Progenitor cell of endocrine pancreas (in vitro differentiated cells): ENCODE results near the gene ZNF764. TPM values are rescaled to one million over a fixed set of nuclear protein-coding genes. Genes with fewer than 3 reads are reported as not detected.

ENCODE experiments used
- DNase-seq: peaks from one replicate; pipeline ENCODE4 v3.0.0; 2021; ENCODE audit warnings: low spot score; ENCODE audit not compliant: unreplicated experiment
- H3K27ac Mint-ChIP-seq: 2 replicates; pipeline ENCODE4 v1.8.0; 2021; ENCODE audit warnings: mild to moderate bottlenecking, moderate library complexity, mixed read lengths
- H3K27me3 Mint-ChIP-seq: 2 replicates; pipeline ENCODE4 v1.8.0; 2021; ENCODE audit warnings: mixed read lengths
- H3K36me3 Mint-ChIP-seq: 2 replicates; pipeline ENCODE4 v1.8.0; 2022; ENCODE audit warnings: mixed read lengths; ENCODE audit not compliant: insufficient read depth
- H3K4me1 Mint-ChIP-seq: 2 replicates; pipeline ENCODE4 v1.8.0; 2021; ENCODE audit warnings: low read depth, mixed read lengths
- H3K4me3 Mint-ChIP-seq: 2 replicates; pipeline ENCODE4 v1.8.0; 2021; ENCODE audit warnings: low read depth, mild to moderate bottlenecking, moderate library complexity, mixed read lengths
- H3K9me3 Mint-ChIP-seq: 2 replicates; pipeline ENCODE4 v1.8.0; 2021; ENCODE audit warnings: low read depth, mixed read lengths
- total RNA-seq: library from RNA; stranded (reverse); gene quantifications from 2 replicates; pipeline ENCODE4 v1.2.1, GENCODE V29; 2021
- TF ChIP-seq, protein P1 (sequence below): fragments of 200-600 bp; sonication (generic); IDR thresholded peaks from one replicate; pipeline ENCODE4 v1.5.0; 2021; ENCODE audit warnings: antibody characterized with exemption, mild to moderate bottlenecking; ENCODE audit not compliant: unreplicated experiment

ZNF764 gene
- total RNA-seq, 1 donor from 2014 or later: 36.1 TPM

- Mint-ChIP-seq H3K9me3 (peaks cover 9% of the 10 kb centered on the region), H3K27ac (peak overlapping the region; percentile 87), H3K27me3 (no peaks in the 10 kb centered on the region), H3K4me3 (no peak overlapping the region), H3K4me1 (peaks cover 37% of the 10 kb centered on the region), H3K36me3 (peaks cover 37% of the 10 kb centered on the region)
- TF ChIP-seq, protein P1, sequence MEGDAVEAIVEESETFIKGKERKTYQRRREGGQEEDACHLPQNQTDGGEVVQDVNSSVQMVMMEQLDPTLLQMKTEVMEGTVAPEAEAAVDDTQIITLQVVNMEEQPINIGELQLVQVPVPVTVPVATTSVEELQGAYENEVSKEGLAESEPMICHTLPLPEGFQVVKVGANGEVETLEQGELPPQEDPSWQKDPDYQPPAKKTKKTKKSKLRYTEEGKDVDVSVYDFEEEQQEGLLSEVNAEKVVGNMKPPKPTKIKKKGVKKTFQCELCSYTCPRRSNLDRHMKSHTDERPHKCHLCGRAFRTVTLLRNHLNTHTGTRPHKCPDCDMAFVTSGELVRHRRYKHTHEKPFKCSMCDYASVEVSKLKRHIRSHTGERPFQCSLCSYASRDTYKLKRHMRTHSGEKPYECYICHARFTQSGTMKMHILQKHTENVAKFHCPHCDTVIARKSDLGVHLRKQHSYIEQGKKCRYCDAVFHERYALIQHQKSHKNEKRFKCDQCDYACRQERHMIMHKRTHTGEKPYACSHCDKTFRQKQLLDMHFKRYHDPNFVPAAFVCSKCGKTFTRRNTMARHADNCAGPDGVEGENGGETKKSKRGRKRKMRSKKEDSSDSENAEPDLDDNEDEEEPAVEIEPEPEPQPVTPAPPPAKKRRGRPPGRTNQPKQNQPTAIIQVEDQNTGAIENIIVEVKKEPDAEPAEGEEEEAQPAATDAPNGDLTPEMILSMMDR: no peak
- DNase-seq: no peak
Observed at GRCh38 chr16:30552956-30553355, 5.2 kb downstream of the ZNF764 start.

DNA sequence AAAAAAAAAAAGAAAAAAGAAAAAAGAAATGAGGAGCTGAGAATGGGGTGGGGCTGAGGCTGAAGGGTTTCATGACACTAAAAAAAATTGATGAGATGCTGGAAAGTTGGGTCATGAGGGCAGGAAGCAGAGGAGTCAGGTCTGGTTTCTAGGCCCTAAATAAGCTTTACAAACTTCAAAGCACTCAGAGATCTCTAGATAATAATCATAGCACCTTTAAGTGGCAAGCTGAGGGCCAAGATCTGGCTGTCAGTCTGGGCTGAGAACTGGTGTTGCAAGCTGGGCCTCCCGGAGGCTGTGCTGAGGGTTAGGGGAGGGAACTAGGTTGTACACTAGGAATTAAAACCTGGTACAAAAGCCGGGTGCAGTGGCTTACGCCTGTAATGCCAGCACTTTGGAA, 6.4 kb downstream of the ZNF764 start:
- TF ChIP-seq, protein P1: no peak
- Mint-ChIP-seq H3K4me1 (peaks cover 39% of the 10 kb centered on the region), H3K9me3 (peaks cover 12% of the 10 kb centered on the region), H3K36me3 (peaks cover 43% of the 10 kb centered on the region), H3K27me3 (no peaks in the 10 kb centered on the region), H3K4me3 (no peak overlapping the region), H3K27ac (no peak overlapping the region)
- DNase-seq: no peak

GRCh38 chr16:30548416-30549253, 9.5 kb downstream of the ZNF764 start:
- peak overlapping the region; percentile 20 for H3K4me3 Mint-ChIP-seq
- no peak for DNase-seq
- peaks cover 27% of the 10 kb centered on the region for H3K9me3 Mint-ChIP-seq
- peaks cover 39% of the 10 kb centered on the region for H3K36me3 Mint-ChIP-seq
- H3K27ac Mint-ChIP-seq: peak overlapping the region; percentile 78
- no peaks in the 10 kb centered on the region for H3K27me3 Mint-ChIP-seq
- TF ChIP-seq, protein P1: no peak
- peaks cover 26% of the 10 kb centered on the region for H3K4me1 Mint-ChIP-seq

DNA sequence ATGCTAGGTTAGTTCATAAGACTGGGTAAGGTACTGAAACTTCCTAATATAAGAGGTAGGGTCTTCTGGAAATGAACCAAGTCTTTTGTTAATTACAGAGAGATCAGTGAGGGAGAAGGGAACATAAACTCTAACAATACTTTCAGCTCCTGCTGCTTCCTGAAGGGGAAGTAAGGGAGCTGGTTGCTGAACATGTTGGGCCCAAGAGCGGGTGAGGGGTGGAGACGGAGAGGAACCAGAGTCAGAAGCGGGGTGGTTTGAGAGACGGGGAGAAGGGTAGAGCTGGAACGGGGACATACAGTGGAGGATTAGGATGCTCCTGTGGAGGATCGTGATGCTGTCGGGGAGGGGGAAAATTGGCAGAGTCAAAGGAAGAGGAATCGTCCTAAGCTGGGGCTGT, 12.1 kb downstream of the ZNF764 start:
- Mint-ChIP-seq H3K27ac (peak overlapping the region; percentile 76), H3K4me1 (peaks cover 13% of the 10 kb centered on the region), H3K4me3 (no peak overlapping the region)

GRCh38 chr16:30543067-30543466, 15.1 kb downstream of the ZNF764 start:
- H3K4me3 Mint-ChIP-seq: no peak overlapping the region
- no peak overlapping the region for H3K27ac Mint-ChIP-seq
- peaks cover 19% of the 10 kb centered on the region for H3K9me3 Mint-ChIP-seq
- TF ChIP-seq, protein P1: no peak
- no peak for DNase-seq
- no peaks in the 10 kb centered on the region for H3K27me3 Mint-ChIP-seq
- H3K36me3 Mint-ChIP-seq: peaks cover 36% of the 10 kb centered on the region
- peaks cover 3% of the 10 kb centered on the region for H3K4me1 Mint-ChIP-seq

More for the DNA sequence above, 12.1 kb downstream of the ZNF764 start:
- Mint-ChIP-seq H3K27me3 (no peaks in the 10 kb centered on the region), H3K36me3 (peaks cover 29% of the 10 kb centered on the region), H3K9me3 (peaks cover 27% of the 10 kb centered on the region)
- no peak for DNase-seq
- TF ChIP-seq, protein P1: no peak
